ENCODE results near the gene HEATR3.

Gene HEATR3

GRCh38 chr16:50059111-50059510 is 6.7 kb upstream of the HEATR3 start:
- DNase-seq: no peak

GRCh38 chr16:50059669-50060068 is 6.1 kb upstream of the HEATR3 start:
- DNase-seq: no peak

- no peak for DNase-seq
Measured at GRCh38 chr16:50061326-50061725, 4.4 kb upstream of the HEATR3 start.

GRCh38 chr16:50065241-50065623 is 538 bp upstream of the HEATR3 start:
- no peak for DNase-seq

GRCh38 chr16:50066482-50067289 is 916 bp downstream of the HEATR3 start:
- no peak for DNase-seq

GRCh38 chr16:50067290-50067853 is 1.6 kb downstream of the HEATR3 start:
- peak; percentile 35 for DNase-seq

- no peak for DNase-seq
Measured at GRCh38 chr16:50068550-50068949, 2.8 kb downstream of the HEATR3 start.

GRCh38 chr16:50069060-50069459 is 3.3 kb downstream of the HEATR3 start:
- DNase-seq: no peak

- DNase-seq: no peak
Measured at GRCh38 chr16:50071075-50071671, 5.4 kb downstream of the HEATR3 start.

- DNase-seq: no peak
Measured at GRCh38 chr16:50072730-50073129, 7.0 kb downstream of the HEATR3 start.

- DNase-seq: no peak
Measured at GRCh38 chr16:50079397-50080140, 13.8 kb downstream of the HEATR3 start.

- DNase-seq: no peak
Measured at GRCh38 chr16:50081428-50082018, 15.8 kb downstream of the HEATR3 start.

- no peak for DNase-seq
Measured at GRCh38 chr16:50083996-50084395, 18.2 kb downstream of the HEATR3 start.

- no peak for DNase-seq
Measured at GRCh38 chr16:50086176-50086575, 20.4 kb downstream of the HEATR3 start.

GRCh38 chr16:50088302-50088701 is 22.5 kb downstream of the HEATR3 start:
- no peak for DNase-seq

GRCh38 chr16:50092891-50093290 is 27.1 kb downstream of the HEATR3 start:
- DNase-seq: no peak

GRCh38 chr16:50093607-50094539 is 28.1 kb downstream of the HEATR3 start:
- DNase-seq: no peak

- DNase-seq: peak; percentile 34
Measured at GRCh38 chr16:50096791-50097190, 31.0 kb downstream of the HEATR3 start.

- no peak for DNase-seq
Measured at GRCh38 chr16:50099957-50100648, 34.3 kb downstream of the HEATR3 start.

GRCh38 chr16:50102051-50102746 is 36.4 kb downstream of the HEATR3 start:
- no peak for DNase-seq

GRCh38 chr16:50103764-50104163 is 38.0 kb downstream of the HEATR3 start:
- DNase-seq: no peak

All from amniotic stem cell (primary cell).